GM19023 (cell line): Measurements from ENCODE around the gene SMAD3.

Source experiments
- ATAC-seq: cut with Tn5 transposase; IDR thresholded peaks from one replicate; pipeline ENCODE4 v1.9.1; 2021; ENCODE audit warnings: mild to moderate bottlenecking, moderate library complexity; ENCODE audit not compliant: unreplicated experiment

Gene SMAD3

DNA sequence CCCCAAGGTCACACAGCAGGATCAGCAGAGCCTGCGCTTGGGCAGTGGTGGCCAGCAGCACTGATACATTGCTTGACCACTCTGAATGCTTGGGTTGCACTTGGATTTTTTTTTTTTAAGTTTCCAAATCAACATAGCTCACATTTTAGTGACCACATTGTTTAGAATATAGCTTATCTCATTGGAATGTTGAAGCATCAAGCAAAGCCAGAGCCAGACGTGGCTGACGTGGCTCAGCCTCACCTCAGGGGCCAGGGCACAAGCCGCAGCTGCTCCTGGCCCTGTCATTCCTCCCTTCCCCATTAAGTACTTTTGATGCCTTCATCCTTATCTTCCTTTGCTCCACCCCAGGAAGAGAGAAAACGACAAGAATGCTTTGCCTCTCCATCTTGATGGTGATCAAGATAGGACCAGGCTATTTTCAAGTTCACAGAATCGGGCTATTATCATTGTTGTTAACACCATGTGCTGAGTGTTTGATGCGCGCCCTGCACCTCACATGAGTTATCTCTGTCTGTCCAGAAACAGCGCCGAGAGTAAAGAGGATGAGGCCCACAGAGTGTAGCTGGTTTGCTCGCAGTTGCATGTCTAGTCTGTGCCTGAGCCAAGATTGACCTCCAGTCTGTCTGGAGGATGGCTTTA is 113.3 kb downstream of the SMAD3 start:
- no peak for ATAC-seq

DNA sequence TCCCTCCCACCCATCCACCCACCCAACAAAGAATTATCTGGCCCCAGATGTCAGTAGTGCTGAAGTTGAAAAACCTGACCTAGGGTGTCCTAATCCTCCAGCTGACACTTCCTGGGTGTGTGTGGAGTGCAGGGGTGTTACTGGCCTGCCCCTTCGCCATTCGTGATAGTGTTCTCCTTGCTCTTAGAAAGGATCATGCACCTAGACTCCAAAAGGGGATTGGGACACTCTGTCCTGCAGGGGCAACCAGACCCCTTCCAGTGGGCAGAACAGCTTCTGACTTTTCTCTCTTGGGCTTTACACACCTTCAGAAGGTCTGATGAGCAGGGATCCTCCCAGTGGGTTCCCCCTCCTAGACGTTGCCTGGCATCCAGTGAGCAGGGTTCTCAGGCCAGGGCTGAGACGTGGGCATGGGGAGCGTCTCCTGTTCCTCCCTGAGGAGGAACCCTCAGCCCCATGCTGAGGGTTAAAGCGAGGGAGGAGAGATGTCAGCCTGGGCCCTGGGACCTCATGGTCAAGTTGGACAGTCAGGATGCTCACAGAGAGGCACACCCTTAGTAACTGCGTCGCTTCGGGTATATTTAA is 114.1 kb downstream of the SMAD3 start:
- no peak for ATAC-seq

DNA sequence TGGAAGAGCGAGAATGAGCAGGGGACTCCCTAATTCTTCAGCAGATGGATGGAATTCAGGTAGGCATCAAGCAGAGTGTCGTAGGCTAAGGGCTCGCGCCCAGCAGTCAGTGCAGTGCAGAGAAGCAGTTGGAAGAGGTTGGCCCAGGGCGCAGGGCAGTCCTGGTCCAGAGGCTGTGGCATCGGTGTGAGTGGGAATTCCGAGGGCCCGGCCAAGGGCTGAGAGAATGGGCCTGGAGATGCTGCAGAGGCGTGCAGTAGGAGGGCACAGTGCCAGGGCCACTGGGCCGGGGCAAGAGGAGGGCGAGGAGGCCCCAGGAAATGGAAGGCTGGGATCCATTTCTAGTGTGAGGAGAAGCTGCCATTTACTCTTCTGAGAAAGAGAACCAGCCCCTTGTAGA is 114.6 kb downstream of the SMAD3 start:
- ATAC-seq, result no peak

DNA sequence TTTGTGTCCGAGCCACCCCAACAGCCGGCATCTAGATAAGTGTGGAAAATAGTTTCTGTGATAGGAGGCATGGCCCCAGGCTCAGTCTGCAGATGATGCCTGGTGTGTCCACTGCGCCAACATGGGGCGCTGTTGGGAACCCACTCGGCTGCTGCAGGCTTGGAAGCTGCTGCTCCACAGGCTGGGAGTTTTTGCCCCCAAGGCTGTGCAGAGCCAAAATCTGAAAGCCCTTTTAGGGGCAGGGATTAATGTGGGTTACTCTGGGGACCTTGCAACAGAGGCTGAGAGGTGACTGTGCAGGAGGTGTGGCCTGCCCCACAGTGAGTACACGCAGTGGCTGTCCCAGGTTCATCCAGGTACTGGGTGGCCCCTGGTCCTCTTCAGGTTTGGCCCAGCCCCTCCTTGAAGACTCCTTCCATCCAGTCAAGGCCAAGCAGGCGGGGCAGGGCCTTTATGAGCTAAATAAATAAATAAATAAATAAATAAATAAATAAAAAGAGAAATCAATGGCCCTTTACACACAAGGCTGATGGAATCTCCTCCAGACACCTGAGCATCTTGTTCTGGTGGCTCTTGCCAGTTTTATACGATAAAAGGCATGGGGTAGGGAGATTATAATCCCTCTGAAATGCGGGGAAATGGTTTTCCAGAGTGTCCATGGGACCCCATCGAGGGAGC is 115.3 kb downstream of the SMAD3 start:
- ATAC-seq, result no peak

DNA sequence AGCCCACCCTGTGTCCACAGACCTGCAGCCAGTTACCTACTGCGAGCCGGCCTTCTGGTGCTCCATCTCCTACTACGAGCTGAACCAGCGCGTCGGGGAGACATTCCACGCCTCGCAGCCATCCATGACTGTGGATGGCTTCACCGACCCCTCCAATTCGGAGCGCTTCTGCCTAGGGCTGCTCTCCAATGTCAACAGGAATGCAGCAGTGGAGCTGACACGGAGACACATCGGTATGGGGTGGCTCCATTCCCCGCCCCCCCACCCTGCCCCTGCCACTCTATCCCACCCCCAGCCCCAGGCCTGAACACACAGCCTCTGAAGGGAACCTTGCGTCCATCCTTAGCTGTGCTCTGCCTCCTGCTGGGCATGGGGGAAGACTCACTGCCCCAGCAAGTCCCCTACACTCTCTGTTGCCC is 115.8 kb downstream of the SMAD3 start:
- no peak for ATAC-seq

DNA sequence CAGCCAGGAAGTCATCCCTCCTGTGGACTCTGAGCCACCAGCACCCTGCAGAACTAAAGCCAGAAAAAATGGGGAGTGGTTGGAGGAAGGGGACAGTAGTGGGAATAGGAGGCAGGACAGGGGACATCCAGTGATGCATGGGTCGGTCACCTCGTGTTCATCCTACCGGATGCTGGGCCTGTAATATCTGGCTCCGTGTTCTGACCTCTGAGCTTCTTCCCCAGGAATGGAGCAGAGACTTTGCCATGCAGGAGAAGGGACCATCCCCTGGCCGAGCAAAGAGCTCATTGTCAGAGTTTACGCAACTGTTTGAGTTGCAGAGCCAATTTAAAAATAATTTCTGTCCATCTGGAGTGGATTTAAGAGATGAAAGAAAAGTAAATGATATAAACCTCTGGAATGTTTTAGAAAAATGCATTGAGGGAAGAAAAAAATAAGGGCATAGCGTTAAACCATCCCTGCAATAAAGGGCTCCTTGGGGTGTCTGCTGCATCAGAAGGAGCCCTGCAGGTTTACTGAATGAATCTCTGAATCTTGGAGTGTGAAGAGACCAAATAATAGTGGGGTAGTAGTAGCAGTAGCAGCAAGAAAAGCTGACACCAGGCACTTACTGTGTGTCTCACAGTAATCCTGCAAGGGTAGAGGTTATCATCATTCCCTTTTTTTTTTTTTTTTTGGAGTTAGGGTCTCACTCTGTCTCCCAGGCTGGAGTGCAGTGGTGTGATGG is 118.2 kb downstream of the SMAD3 start:
- no peak for ATAC-seq

DNA sequence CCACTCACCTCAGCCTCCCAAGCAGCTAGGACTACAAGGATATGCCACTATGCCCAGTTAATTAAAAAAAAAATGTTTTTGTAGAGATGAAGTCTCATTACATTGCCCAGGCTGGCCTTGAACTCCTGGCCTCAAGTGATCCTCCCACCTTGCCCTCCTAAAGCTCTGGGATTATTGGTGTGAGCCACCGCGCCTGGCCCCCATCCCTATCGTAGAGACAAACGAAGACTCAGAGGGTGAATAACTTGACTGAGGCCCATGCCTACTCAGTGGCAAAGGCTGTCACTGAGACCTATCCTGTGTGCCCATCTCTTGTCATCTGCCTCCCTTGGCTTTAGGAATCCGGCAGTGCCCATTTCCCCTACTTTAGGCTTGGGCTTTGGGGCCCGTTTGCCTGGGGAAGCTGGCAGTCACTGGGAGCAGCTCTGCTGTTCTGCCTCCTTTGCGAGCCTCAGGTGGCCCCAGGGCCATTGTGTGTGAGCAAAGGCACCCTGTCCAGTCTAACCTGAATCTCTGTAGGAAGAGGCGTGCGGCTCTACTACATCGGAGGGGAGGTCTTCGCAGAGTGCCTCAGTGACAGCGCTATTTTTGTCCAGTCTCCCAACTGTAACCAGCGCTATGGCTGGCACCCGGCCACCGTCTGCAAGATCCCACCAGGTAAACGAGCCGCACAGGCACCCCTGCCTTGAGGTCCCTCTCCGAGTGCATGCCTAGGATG is 119.0 kb downstream of the SMAD3 start:
- no peak for ATAC-seq

DNA sequence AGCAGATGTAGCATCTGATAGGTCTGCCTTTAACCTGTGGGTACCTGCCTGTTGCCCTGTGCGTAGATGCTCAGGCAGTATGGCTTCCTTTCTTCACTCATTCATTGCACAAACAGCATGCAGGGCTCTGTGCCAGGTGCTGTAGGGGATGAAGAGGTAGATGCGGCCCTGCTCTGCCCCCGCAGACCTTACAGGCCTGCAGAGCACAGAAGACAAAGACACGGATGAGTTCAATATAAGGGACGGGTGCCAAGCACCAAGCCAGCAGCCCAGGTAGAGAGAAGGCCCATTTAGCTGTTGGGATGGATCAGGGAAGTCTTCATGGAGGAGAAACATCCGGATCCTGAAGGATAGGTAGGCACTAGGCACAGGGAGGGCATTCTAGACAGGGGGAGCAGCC is 119.6 kb downstream of the SMAD3 start:
- no peak for ATAC-seq

DNA sequence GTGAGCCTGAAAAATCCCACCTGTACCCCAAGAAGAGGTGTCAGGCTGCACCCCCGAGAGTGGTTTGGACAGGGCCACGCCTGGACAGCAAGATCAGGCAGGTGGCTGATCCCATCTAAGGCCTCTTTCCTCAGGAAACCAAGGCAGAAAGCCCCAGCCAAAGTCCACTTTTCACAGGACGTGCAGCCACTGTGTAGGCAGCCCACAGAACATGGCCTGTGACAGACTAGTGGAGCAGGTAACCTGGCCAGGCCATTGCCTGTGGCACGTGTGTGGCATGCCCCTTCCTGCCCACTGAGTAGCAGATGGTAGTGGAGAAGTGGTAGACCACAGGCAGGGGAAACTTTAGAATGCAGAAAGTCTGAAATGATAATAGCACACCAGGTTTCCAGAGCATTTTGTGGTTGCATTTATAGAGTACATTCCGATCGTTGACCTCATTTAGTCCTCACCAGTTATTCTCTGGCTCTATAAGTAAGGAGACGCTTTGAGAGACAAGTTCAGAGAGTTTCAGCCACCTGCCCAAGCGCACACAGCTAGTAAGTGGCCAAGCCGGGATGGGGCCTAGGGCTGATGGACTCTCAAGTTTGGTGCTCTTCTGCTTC is 120.3 kb downstream of the SMAD3 start:
- ATAC-seq, result no peak

DNA sequence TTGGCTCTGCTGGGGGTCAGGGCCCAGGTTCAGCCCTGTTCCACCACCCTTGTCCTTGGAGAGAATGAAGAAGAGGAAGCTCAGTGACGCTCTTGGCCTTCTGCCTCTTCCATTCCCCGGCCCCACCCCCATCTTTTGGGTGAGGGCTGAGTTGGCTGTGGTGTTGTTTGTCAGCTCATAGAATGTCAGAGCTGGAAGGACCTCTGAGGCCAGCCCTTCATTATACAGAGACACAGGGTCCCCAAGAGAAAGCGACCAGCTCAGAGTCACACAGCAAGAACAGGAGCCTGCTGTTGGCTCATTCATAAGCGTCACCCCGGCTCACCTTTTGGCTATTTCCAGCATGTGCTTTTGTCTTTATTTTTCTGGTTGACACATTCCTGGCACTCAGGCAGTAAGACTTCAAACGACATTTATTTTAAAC is 120.8 kb downstream of the SMAD3 start:
- ATAC-seq, result no peak

DNA sequence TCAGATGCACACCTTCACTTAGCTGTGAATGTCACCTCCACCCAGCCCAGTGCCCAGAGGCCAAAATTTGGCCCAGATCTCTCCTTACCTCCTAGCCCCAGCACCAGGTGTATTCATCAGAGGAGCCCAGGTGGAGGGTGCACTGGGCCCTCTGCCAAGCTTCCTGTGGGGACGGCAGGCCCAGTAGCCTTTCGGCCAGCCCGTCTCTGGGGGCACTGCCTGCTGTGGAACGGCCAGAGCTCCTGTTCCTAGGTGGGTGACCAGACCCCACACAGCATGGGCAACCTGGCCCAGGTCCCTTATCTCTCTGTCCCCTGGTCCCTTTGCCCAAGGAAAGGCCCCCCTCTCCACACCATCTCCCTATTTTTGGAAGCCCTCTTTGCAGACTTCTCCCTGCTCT is 121.3 kb downstream of the SMAD3 start:
- no peak for ATAC-seq

DNA sequence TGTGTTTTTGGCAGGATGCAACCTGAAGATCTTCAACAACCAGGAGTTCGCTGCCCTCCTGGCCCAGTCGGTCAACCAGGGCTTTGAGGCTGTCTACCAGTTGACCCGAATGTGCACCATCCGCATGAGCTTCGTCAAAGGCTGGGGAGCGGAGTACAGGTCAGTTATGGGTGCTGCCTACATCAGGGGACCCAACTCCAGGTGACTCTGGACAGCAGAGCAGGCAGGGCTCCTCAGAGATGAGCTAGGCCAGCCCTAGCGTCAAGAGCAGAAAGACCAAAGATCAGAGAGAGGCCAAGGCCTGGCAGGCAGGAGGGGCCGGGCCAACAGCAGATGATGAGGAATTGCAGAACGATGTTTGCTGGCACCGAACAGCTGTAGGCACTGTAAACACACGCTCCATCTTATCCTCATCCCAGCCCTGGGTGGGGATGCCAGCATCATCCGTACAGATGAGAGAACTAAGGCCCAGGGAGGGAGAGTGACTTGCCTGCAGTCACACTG is 122.0 kb downstream of the SMAD3 start:
- ATAC-seq, result no peak

DNA sequence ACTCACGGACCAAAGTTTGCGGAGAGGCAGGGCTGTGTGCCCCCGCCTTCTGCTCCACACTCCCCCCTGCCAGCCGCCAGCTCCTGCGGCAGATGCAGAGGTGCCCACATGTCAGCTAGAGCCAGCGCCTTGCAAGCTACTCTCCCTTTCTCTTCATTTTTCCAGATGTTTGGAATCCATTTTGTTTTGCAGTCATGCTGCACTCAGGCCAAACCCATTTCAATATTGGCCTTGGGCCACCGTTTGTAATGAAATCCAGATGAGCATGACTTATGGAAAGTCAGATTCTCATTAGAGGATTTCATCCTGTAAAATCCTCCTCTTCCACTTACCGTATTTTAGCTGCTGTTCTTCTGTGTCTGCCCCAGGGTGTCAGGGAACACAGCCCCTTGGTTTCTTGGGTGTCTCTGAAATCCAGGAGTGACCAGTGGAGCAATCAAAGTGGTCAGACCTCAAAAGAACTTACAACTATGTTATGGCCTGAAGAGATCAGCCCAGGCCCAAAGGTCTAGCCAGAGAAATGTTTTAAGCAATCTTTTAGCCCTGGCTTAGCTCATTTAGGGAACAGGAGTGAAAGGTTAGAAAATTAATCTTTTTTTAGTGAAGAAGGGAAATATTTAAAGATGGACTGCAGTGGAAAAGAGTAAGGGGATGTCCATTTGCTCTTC is 123.3 kb downstream of the SMAD3 start:
- no peak for ATAC-seq

DNA sequence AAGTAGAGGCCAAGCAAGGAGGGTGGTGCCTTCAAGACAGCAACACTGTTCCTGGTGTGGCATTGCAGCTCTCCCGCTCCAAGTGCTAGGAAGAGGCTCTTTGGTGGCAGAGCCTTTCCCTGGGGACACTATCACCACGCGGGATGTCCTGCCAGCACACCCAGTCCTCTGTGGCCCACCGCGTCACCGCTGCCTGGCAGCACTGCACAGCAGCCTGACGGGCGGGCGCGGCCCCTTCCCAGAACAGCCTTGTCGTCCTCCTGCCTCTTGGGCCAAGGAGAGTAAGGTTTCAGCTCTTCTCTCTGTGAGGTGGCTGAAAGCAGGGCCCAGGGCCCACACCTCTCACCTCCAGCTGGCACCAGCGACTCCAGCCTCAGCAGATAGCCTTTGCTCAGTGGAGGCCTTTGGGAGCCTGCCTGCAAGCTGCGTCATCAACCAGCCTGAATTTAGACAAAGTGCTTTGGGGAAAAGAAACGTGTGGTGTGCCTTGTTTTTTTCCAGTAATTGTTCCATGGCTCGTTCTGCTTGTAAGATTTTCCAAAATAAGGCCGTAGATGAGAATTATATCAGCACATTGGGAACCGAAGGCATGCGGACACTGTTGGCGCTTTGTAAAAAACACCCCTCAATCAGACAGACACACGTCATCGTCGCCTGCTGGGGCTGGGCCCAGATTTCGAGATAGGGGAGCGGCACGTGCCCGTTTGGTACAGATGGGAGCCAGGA is 124.1 kb downstream of the SMAD3 start:
- ATAC-seq, result no peak

DNA sequence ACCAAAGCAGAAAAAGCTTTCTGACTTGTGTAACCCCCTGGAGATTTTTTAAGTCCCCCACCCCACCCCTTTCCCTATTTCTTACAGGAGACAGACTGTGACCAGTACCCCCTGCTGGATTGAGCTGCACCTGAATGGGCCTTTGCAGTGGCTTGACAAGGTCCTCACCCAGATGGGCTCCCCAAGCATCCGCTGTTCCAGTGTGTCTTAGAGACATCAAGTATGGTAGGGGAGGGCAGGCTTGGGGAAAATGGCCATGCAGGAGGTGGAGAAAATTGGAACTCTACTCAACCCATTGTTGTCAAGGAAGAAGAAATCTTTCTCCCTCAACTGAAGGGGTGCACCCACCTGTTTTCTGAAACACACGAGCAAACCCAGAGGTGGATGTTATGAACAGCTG is 124.9 kb downstream of the SMAD3 start:
- ATAC-seq, result no peak

DNA sequence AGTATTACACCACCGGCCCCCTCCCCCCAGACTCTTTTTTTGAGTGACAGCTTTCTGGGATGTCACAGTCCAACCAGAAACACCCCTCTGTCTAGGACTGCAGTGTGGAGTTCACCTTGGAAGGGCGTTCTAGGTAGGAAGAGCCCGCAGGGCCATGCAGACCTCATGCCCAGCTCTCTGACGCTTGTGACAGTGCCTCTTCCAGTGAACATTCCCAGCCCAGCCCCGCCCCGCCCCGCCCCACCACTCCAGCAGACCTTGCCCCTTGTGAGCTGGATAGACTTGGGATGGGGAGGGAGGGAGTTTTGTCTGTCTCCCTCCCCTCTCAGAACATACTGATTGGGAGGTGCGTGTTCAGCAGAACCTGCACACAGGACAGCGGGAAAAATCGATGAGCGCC is 125.4 kb downstream of the SMAD3 start:
- ATAC-seq, result no peak

DNA sequence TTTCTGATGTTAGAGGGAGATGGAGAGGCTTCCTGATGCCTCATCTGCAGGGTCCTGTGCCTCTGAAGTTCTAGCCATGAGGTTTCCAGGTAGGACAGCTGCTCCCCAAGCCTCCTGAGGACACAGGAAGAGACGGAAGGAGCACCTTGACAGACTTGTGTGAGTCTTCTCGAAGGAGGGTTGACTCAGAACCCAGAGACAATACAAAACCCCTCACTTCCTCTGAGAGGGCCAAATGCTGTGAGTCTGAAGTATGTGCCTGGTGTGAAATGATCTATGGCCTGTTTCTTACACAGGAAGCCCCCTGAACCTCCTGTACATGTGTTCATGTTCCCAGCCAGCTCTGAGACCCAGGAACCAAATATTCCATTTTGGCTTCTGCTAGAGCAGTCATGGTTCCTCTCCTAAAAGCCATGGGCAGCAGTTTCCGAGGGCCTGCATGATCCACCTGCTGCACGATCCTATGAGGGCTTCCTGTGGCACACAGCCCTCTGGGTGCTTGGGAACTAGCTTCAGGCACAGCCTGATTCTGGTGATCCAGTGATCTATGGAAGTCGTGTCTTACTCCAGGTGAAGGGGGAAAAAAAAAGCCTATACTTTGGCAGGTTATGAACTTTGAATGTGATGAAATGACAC is 126.9 kb downstream of the SMAD3 start:
- no peak for ATAC-seq

DNA sequence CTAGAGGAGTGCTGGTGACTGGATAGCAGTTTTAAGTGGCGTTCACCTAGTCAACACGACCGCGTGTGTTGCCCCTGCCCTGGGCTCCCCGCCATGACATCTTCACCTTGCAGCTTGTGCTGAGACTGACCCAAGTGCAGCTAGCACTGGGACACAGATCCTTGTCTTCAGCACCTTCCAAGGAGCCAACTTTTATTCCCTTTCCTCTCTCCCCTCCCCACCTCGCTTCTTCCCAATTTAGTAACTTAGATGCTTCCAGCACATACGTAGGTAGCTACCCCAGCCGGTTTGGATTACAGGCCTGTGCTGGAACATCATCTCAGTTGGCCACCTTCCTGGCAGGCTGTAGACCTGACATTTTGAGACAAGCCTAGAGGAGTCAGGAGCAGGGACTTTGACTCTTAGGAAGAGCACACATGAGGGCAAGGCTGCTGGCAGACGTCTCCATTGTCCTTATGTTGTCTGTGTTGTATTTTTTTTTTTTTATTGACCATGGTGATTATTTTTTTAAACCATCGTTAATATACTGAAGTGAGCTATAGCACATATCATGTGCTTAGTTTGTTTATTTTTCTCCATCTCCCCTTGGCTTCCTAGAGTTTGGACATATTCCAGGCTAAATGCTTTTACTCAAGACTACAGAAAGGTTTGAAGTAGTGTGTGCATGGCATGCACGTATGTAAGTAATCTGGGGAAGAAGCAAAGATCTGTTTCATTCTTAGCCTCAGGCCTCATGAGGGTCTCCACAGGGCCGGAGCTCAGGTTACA is 128.0 kb downstream of the SMAD3 start:
- no peak for ATAC-seq
